H9 (cell line): Measurements from ENCODE around the gene SIN3A. TPM values are rescaled to one million over a fixed set of nuclear protein-coding genes. Genes with fewer than 3 reads are reported as not detected.

Source experiments
- DNase-seq: peaks from one replicate; pipeline ENCODE4 v3.0.0-alpha.2; 2017
- H2AFZ ChIP-seq: one replicate; pipeline ENCODE4 v1.6.1; 2013; ENCODE audit warnings: mild to moderate bottlenecking, low read length, control low read depth, moderate library complexity
- H2AK5ac ChIP-seq: 2 replicates; pipeline ENCODE4 v1.6.1; 2013; ENCODE audit warnings: low read length, control low read depth, mixed read lengths; ENCODE audit not compliant: insufficient read length
- H2BK120ac ChIP-seq: one replicate; pipeline ENCODE4 v1.6.1; 2013; ENCODE audit warnings: low read depth, mild to moderate bottlenecking, low read length, control low read depth, inconsistent platforms; ENCODE audit not compliant: poor library complexity, severe bottlenecking
- H2BK12ac ChIP-seq: 2 replicates; pipeline ENCODE4 v1.6.1; 2013; ENCODE audit warnings: low read length, control low read depth, mixed read lengths, low read depth; ENCODE audit not compliant: insufficient read length
- H2BK15ac ChIP-seq: 2 replicates; pipeline ENCODE4 v1.6.1; 2013; ENCODE audit warnings: low read depth, low read length, control low read depth
- H2BK20ac ChIP-seq: one replicate; pipeline ENCODE4 v1.6.1; 2013; ENCODE audit warnings: low read depth, mild to moderate bottlenecking, low read length, control low read depth, inconsistent platforms; ENCODE audit not compliant: poor library complexity, severe bottlenecking
- H2BK5ac ChIP-seq: 2 replicates; pipeline ENCODE4 v1.6.1; 2013; ENCODE audit warnings: low read length, control low read depth, mixed read lengths; ENCODE audit not compliant: insufficient read length
- H3K14ac ChIP-seq: 2 replicates; pipeline ENCODE4 v1.6.1; 2013; ENCODE audit warnings: low read length, control low read depth; ENCODE audit not compliant: insufficient read depth
- H3K18ac ChIP-seq: 2 replicates; pipeline ENCODE4 v1.6.1; 2013; ENCODE audit warnings: low read depth, mild to moderate bottlenecking, mixed read lengths, low read length, control low read depth; ENCODE audit not compliant: insufficient read length
- H3K23ac ChIP-seq: 2 replicates; pipeline ENCODE4 v1.6.1; 2013; ENCODE audit warnings: low read length, control low read depth, mixed read lengths, low read depth; ENCODE audit not compliant: insufficient read length
- H3K23me2 ChIP-seq: 2 replicates; pipeline ENCODE4 v1.6.1; 2013; ENCODE audit warnings: low read depth, mild to moderate bottlenecking, mixed read lengths, low read length, control low read depth; ENCODE audit not compliant: insufficient read length, poor library complexity, severe bottlenecking
- H3K27ac ChIP-seq: 2 replicates; pipeline ENCODE4 v1.5.1; 2013; ENCODE audit warnings: low read length, control low read depth, mixed read lengths, low read depth; ENCODE audit not compliant: insufficient read length
- H3K27me3 ChIP-seq: 2 replicates; pipeline ENCODE4 v1.6.1; 2013; ENCODE audit warnings: low read length, control low read depth, inconsistent platforms; ENCODE audit not compliant: insufficient read depth
- H3K4ac ChIP-seq: 2 replicates; pipeline ENCODE4 v1.6.1; 2013; ENCODE audit warnings: low read depth, mild to moderate bottlenecking, control low read depth, inconsistent platforms, low read length, moderate library complexity
- H3K4me1 ChIP-seq: 2 replicates; pipeline ENCODE4 v1.6.1; 2013; ENCODE audit warnings: low read length, control low read depth, inconsistent platforms; ENCODE audit not compliant: insufficient read depth
- H3K4me2 ChIP-seq: 2 replicates; pipeline ENCODE4 v1.6.1; 2013; ENCODE audit warnings: low read length, control low read depth, mixed read lengths; ENCODE audit not compliant: insufficient read length, insufficient read depth
- H3K56ac ChIP-seq: 2 replicates; pipeline ENCODE4 v1.6.1; 2013; ENCODE audit warnings: low read depth, mild to moderate bottlenecking, mixed read lengths, low read length, control low read depth; ENCODE audit not compliant: insufficient read length
- H3K79me1 ChIP-seq: 2 replicates; pipeline ENCODE4 v1.6.1; 2013; ENCODE audit warnings: low read depth, mild to moderate bottlenecking, moderate library complexity, low read length, control low read depth, inconsistent platforms; ENCODE audit not compliant: insufficient read depth, poor library complexity, severe bottlenecking
- H3K79me2 ChIP-seq: 2 replicates; pipeline ENCODE4 v1.6.1; 2013; ENCODE audit warnings: low read length, control low read depth, inconsistent platforms; ENCODE audit not compliant: insufficient read depth
- H3K9ac ChIP-seq: 2 replicates; pipeline ENCODE4 v1.6.1; 2013; ENCODE audit warnings: low read length, control low read depth, mixed read lengths; ENCODE audit not compliant: insufficient read length; ENCODE audit errors: extremely low read depth
- H3K9me3 ChIP-seq: one replicate; pipeline ENCODE4 v1.6.1; 2013; ENCODE audit warnings: low read depth, low read length, inconsistent platforms; ENCODE audit not compliant: control insufficient read depth
- H3T11ph ChIP-seq: one replicate; pipeline ENCODE4 v1.6.1; 2013; ENCODE audit warnings: mild to moderate bottlenecking, low read length, control low read depth, inconsistent platforms
- H4K20me1 ChIP-seq: one replicate; pipeline ENCODE4 v1.6.1; 2013; ENCODE audit not compliant: control insufficient read depth, insufficient read length, insufficient read depth
- H4K5ac ChIP-seq: 2 replicates; pipeline ENCODE4 v1.6.1; 2013; ENCODE audit warnings: low read depth, mild to moderate bottlenecking, mixed read lengths, low read length, control low read depth; ENCODE audit not compliant: insufficient read length
- H4K8ac ChIP-seq: replicated peaks from 2 replicates; pipeline ENCODE4 v1.6.1; 2013; ENCODE audit warnings: low read length, control low read depth, mixed read lengths, low read depth; ENCODE audit not compliant: insufficient read length
- H4K91ac ChIP-seq: 2 replicates; pipeline ENCODE4 v1.6.1; 2013; ENCODE audit warnings: low read depth, mild to moderate bottlenecking, moderate library complexity, mixed read lengths, low read length, control low read depth; ENCODE audit not compliant: insufficient read length
- H3K27ac Mint-ChIP-seq, 3 experiments: 2 replicates in 2 of 3; 3 replicates in 1 of 3; pipeline ENCODE4 v1.8.0; 2020 to 2021; ENCODE audit warnings: mixed read lengths in 3 of 3, mild to moderate bottlenecking in 1 of 3, moderate library complexity in 1 of 3
- H3K27me3 Mint-ChIP-seq: 2 replicates; pipeline ENCODE4 v1.8.0; 2021; ENCODE audit warnings: low read depth, mild to moderate bottlenecking, moderate library complexity, mixed read lengths
- H3K36me3 Mint-ChIP-seq, 3 experiments: 2 replicates in 2 of 3; 3 replicates in 1 of 3; pipeline ENCODE4 v1.8.0; 2020 to 2021; ENCODE audit warnings: low read depth in 3 of 3, mixed read lengths in 3 of 3; ENCODE audit not compliant: insufficient read depth in 1 of 3
- H3K4me1 Mint-ChIP-seq, 2 experiments: 2 replicates each; pipeline ENCODE4 v1.8.0; 2020; ENCODE audit warnings: mixed read lengths in 2 of 2
- H3K4me3 Mint-ChIP-seq, 2 experiments: 2 replicates in 1 of 2; 3 replicates in 1 of 2; pipeline ENCODE4 v1.8.0; 2020 to 2021; ENCODE audit warnings: mild to moderate bottlenecking in 2 of 2, mixed read lengths in 2 of 2, moderate library complexity in 1 of 2
- H3K9me3 Mint-ChIP-seq, 2 experiments: 2 replicates in 1 of 2; 3 replicates in 1 of 2; pipeline ENCODE4 v1.8.0; 2020; ENCODE audit warnings: mild to moderate bottlenecking in 2 of 2, mixed read lengths in 2 of 2, moderate library complexity in 1 of 2
- CTCF ChIP-seq: fragments of 200-600 bp; sonication (generic); conservative IDR thresholded peaks from 3 replicates; pipeline ENCODE4 v1.8.0; 2021; ENCODE audit warnings: antibody characterized with exemption, mild to moderate bottlenecking
- WGBS: extraction: QIAGEN DNeasy Blood & Tissue Kit; methylation state at CpG from one replicate; pipeline ENCODE4 v1.1.7; 2013; ENCODE audit warnings: missing lambda C conversion rate, low lambda C conversion rate, mixed read lengths; ENCODE audit not compliant: insufficient read length; ENCODE audit errors: extremely low coverage; 5-methylcytosine and 5-hydroxymethylcytosine counted together
- total RNA-seq: library from RNA; stranded (reverse); gene quantifications from 2 replicates; pipeline ENCODE4 v1.2.1, GENCODE V29; 2021

Gene SIN3A
- total RNA-seq, 1 experiment from 2014 or later, result 102 TPM

- peaks cover 5% of the 10 kb centered on the region for H3K79me1 ChIP-seq
- H3K18ac ChIP-seq, result peak within 1 kb of the TSS; percentile 92
- H3K23ac ChIP-seq, result no peak within 1 kb of the TSS
- H3K9me3 ChIP-seq, result no peaks in the 10 kb centered on the region
- peak within 1 kb of the TSS; percentile 83 for H3K4me2 ChIP-seq
- H3K79me2 ChIP-seq, result peaks cover 1% of the 10 kb centered on the region; the same call in 1 of the 2 replicates
- no peak within 1 kb of the TSS for H2BK120ac ChIP-seq
- Mint-ChIP-seq H3K27ac (peak within 1 kb of the TSS; percentile 72 to 99 (median 98); a peak in 6 of 7 replicates), H3K4me3 (peak within 1 kb of the TSS; percentile 98), H3K4me1 (peaks cover 12 to 14% of the 10 kb centered on the region in 2 experiments), H3K27me3 (no peaks in the 10 kb centered on the region; the same call in 1 of the 2 replicates), H3K36me3 (peaks cover 6 to 16% (median 15%) of the 10 kb centered on the region in 3 experiments; a peak in 6 of 7 replicates), H3K9me3 (no peaks in the 10 kb centered on the region)
- H3K23me2 ChIP-seq, result peaks cover 6% of the 10 kb centered on the region
- peak; percentile 95 for DNase-seq
- no peak within 1 kb of the TSS for H3K56ac ChIP-seq
- no peak within 1 kb of the TSS for H2BK20ac ChIP-seq
- H4K20me1 ChIP-seq, result no peaks in the 10 kb centered on the region
- H3T11ph ChIP-seq, result no peak within 1 kb of the TSS
- H4K5ac ChIP-seq, result no peak within 1 kb of the TSS
- TF ChIP-seq CTCF, result no peak
- no peak within 1 kb of the TSS for H4K91ac ChIP-seq
- no peaks in the 10 kb centered on the region for H3K4me1 ChIP-seq
- H3K27me3 ChIP-seq, result no peaks in the 10 kb centered on the region
- H2BK15ac ChIP-seq, result no peak within 1 kb of the TSS
- peak within 1 kb of the TSS; percentile 92 for H3K9ac ChIP-seq
- peak within 1 kb of the TSS; percentile 74 for H3K4ac ChIP-seq
- no peak within 1 kb of the TSS for H2AK5ac ChIP-seq
- peak within 1 kb of the TSS; percentile 71 for H2AFZ ChIP-seq
- H2BK12ac ChIP-seq, result no peak within 1 kb of the TSS
- WGBS, result no CpG with 5 or more reads among the region's 42 CpGs
- H2BK5ac ChIP-seq, result no peak within 1 kb of the TSS
- peak within 1 kb of the TSS; percentile 96; the same call in 1 of the 2 replicates for H3K14ac ChIP-seq
- H4K8ac ChIP-seq, result peak within 1 kb of the TSS; percentile 71
- H3K27ac ChIP-seq, result no peak within 1 kb of the TSS
Observed at GRCh38 chr15:75335705-75336355, 115.7 kb downstream of the SIN3A start, which contains the start of gene COMMD4. Gene COMMD4, plus strand, starts transcription at chr15:75336063. Its CDS starts 27 bp downstream, at chr15:75336090.
